HepG2 (cell line): Measurements from ENCODE around the gene BHMT. TPM values are rescaled to one million over a fixed set of nuclear protein-coding genes. Genes with fewer than 3 reads are reported as not detected.

Source experiments
- ATAC-seq: fragments of 200-7000 bp; cut with Tn5 transposase; 3 replicates; pipeline ENCODE4 v1.9.1; 2020; ENCODE audit warnings: mild to moderate bottlenecking, moderate library complexity
- BruUV-seq: library from RNA; stranded (reverse); fragments of 400-500 nt; replicated peaks from 2 replicates; lab custom pipeline; 2021; lab: Mats Ljungman, UMichigan
- CTCF ChIA-PET: fragments of 300-600 bp; formaldehyde crosslinking; extraction: SDS; loops from one replicate; lab custom pipeline; 2021; ENCODE audit warnings: low total read pairs, inconsistent platforms, low intra/inter-chr PET ratio; lab: Yijun Ruan, JAX
- POLR2A ChIA-PET: fragments of 350-600 bp; sonication (Branson Sonifier 250); formaldehyde crosslinking; loops from one replicate; lab custom pipeline; 2020; ENCODE audit warnings: antibody characterized with exemption, inconsistent platforms; lab: Yijun Ruan, JAX
- DNase-seq: peaks from one replicate; pipeline ENCODE4 v3.0.0-alpha.2; 2015; ENCODE audit warnings: low spot score
- FAIRE-seq: peaks from 3 replicates; lab custom pipeline; 2011; peaks lifted over from hg19 to GRCh38; lab: Jason Lieb, UNC
- H2AFZ ChIP-seq: one replicate; pipeline ENCODE4 v1.6.1; 2011; ENCODE audit warnings: low read length, inconsistent platforms
- H3K27ac ChIP-seq: fragments of 300-600 bp; 3 replicates; pipeline ENCODE4 v1.8.0; 2011; ENCODE audit warnings: mixed run types, mild to moderate bottlenecking, mixed read lengths, low read length, inconsistent platforms; ENCODE audit not compliant: insufficient read depth; ENCODE audit errors: extremely low read length
- H3K27me3 ChIP-seq, 2 experiments: fragments of 200-600 bp in 1 of 2; 2 replicates in 1 of 2; 3 replicates in 1 of 2; pipeline versions ENCODE4 v1.6.0 to v1.8.0; 2011; ENCODE audit warnings: low read length in 2 of 2, mild to moderate bottlenecking in 2 of 2, moderate library complexity in 2 of 2, inconsistent platforms in 1 of 2; ENCODE audit not compliant: insufficient read depth in 2 of 2, control insufficient read depth in 1 of 2
- H3K36me3 ChIP-seq, 2 experiments: fragments of 200-600 bp in 1 of 2; replicated peaks in 1 of 2; 2 replicates in 1 of 2; 3 replicates in 1 of 2; pipeline versions ENCODE4 v1.5.1 to v1.8.0; 2011; ENCODE audit warnings: low read length in 2 of 2, inconsistent platforms in 1 of 2; ENCODE audit not compliant: insufficient read depth in 2 of 2, control insufficient read depth in 1 of 2
- H3K4me1 ChIP-seq: 2 replicates; pipeline ENCODE4 v1.5.1; 2012; ENCODE audit warnings: low read length, inconsistent platforms; ENCODE audit not compliant: insufficient read depth
- H3K4me2 ChIP-seq: 2 replicates; pipeline ENCODE4 v1.6.0; 2011; ENCODE audit warnings: low read depth, low read length, inconsistent platforms
- H3K4me3 ChIP-seq, 3 experiments: fragments of 200-600 bp in 1 of 3; sonication (generic), shearing (Covaris generic) in 1 of 3; replicated peaks in 1 of 3; 2 replicates each; pipeline ENCODE4 v1.5.1; 2011 to 2016; ENCODE audit warnings: low read length in 3 of 3, inconsistent platforms in 2 of 3, low read depth in 2 of 3, mild to moderate bottlenecking in 2 of 3, control low read depth in 1 of 3, mixed read lengths in 1 of 3; ENCODE audit not compliant: insufficient read depth in 1 of 3
- H3K79me2 ChIP-seq: one replicate; pipeline ENCODE4 v1.6.1; 2011; ENCODE audit warnings: low read length, inconsistent platforms; ENCODE audit not compliant: insufficient read depth
- H3K9ac ChIP-seq: 2 replicates; pipeline ENCODE4 v1.6.0; 2011; ENCODE audit warnings: mild to moderate bottlenecking, low read depth, low read length, inconsistent platforms; ENCODE audit not compliant: insufficient read depth
- H3K9me3 ChIP-seq: 2 replicates; pipeline ENCODE4 v1.5.1; 2012; ENCODE audit warnings: mild to moderate bottlenecking, low read length
- H4K20me1 ChIP-seq: 2 replicates; pipeline ENCODE4 v1.6.0; 2011; ENCODE audit warnings: inconsistent platforms, mild to moderate bottlenecking, low read length, moderate library complexity; ENCODE audit not compliant: insufficient read depth
- ATM ChIP-seq: fragments of 450-650 bp; IDR thresholded peaks from 2 replicates; pipeline ENCODE4 v1.7.1; 2017; ENCODE audit warnings: mild to moderate bottlenecking, borderline replicate concordance
- MED1 ChIP-seq: sonication (generic); formaldehyde crosslinking; IDR thresholded peaks from 2 replicates; pipeline ENCODE4 v1.4.0; 2020; ENCODE audit warnings: missing genetic modification reagents
- NONO ChIP-seq, 2 experiments: fragments of 450-650 bp in 1 of 2; sonication (generic) in 1 of 2; formaldehyde crosslinking in 1 of 2; IDR thresholded peaks in 1 of 2; conservative IDR thresholded peaks in 1 of 2; 2 replicates each; pipeline versions ENCODE4 v1.6.1 to v1.8.0; 2017 to 2022; ENCODE audit warnings: mild to moderate bottlenecking in 1 of 2, missing genetic modification reagents in 1 of 2, moderate library complexity in 1 of 2
- PCBP2 ChIP-seq: fragments of 200-400 bp; formaldehyde crosslinking; optimal IDR thresholded peaks from 2 replicates; pipeline ENCODE3; 2018; ENCODE audit warnings: low read length, low read depth; ENCODE audit not compliant: poor library complexity, severe bottlenecking
- SETDB1 ChIP-seq: sonication (generic); formaldehyde crosslinking; IDR thresholded peaks from 2 replicates; pipeline ENCODE4 v1.5.1; 2020; ENCODE audit warnings: missing genetic modification reagents, mild to moderate bottlenecking, borderline replicate concordance
- SIN3A ChIP-seq: IDR thresholded peaks from 2 replicates; pipeline ENCODE4 v1.6.1; 2011; ENCODE audit warnings: low read depth, mild to moderate bottlenecking, control low read depth, low read length, borderline replicate concordance
- SOX5 ChIP-seq: IDR thresholded peaks from 2 replicates; pipeline ENCODE4 v1.6.1; 2016; ENCODE audit warnings: borderline replicate concordance
- TCF12 ChIP-seq, 2 experiments: fragments of 450-650 bp in 1 of 2; sonication (generic) in 1 of 2; formaldehyde crosslinking in 1 of 2; IDR thresholded peaks; 2 replicates each; pipeline versions ENCODE4 v1.6.1 to v1.8.0; 2017 to 2022; ENCODE audit warnings: antibody characterized with exemption in 1 of 2, mild to moderate bottlenecking in 1 of 2, missing genetic modification reagents in 1 of 2, moderate library complexity in 1 of 2
- ZBTB42 ChIP-seq: sonication (generic); formaldehyde crosslinking; IDR thresholded peaks from 2 replicates; pipeline ENCODE4 v1.5.0; 2020; ENCODE audit warnings: mild to moderate bottlenecking, missing genetic modification reagents
- ZFP36L1 ChIP-seq: sonication (generic); formaldehyde crosslinking; IDR thresholded peaks from 2 replicates; pipeline ENCODE4 v1.8.0; 2022; ENCODE audit warnings: mild to moderate bottlenecking, missing genetic modification reagents, moderate library complexity
- ZNF557 ChIP-seq: sonication (generic); formaldehyde crosslinking; IDR thresholded peaks from 2 replicates; pipeline ENCODE4 v1.4.0; 2020; ENCODE audit warnings: missing genetic modification reagents
- ZNF558 ChIP-seq: sonication (generic); formaldehyde crosslinking; IDR thresholded peaks from 2 replicates; pipeline ENCODE4 v1.9.0; 2022; ENCODE audit warnings: mild to moderate bottlenecking, missing genetic modification reagents, borderline replicate concordance
- ZSCAN29 ChIP-seq: sonication (generic); formaldehyde crosslinking; conservative IDR thresholded peaks from 2 replicates; pipeline ENCODE4 v1.4.0; 2020; ENCODE audit warnings: mild to moderate bottlenecking, missing genetic modification reagents
- WGBS: methylation state at CpG from one replicate; pipeline ENCODE4 v1.1.6; 2017; ENCODE audit warnings: low lambda C conversion rate; 5-methylcytosine and 5-hydroxymethylcytosine counted together
- in situ Hi-C: cut with HindIII; loops from 2 replicates; pipeline ENCODE4 v1.10.0; 2017; ENCODE audit warnings: low pct_unique_long_range_greater_than_20kb; ENCODE audit not compliant: extremely low pct_ligation_motif_present
- intact Hi-C: fragments of 100-400 bp; cut with micrococcal nuclease; formaldehyde crosslinking; loops from one replicate; pipeline ENCODE4 v1.10.0; 2022; ENCODE audit not compliant: unreplicated experiment
- polyA plus RNA-seq, 8 experiments: library from polyadenylated mRNA; depleted of rRNA in 3 of 8; stranded (reverse) in 7 of 8; unstranded in 1 of 8; fragments of >200 nt; fragmentation: Illumina TruSeq in 4 of 8; extraction: Trizol in 4 of 8; gene quantifications; 2 replicates each; pipeline versions ENCODE4 v1.2.1 to v1.2.3, GENCODE V29; 2011 to 2016; ENCODE audit warnings: low read depth in 4 of 8, missing spikeins in 1 of 8, mixed read lengths in 1 of 8; ENCODE audit not compliant: insufficient read depth in 1 of 8
- total RNA-seq, 5 experiments: library from RNA; depleted of rRNA; stranded (reverse); fragments of >200 nt; fragmentation: Illumina TruSeq; extraction: Trizol; gene quantifications; 2 replicates each; pipeline ENCODE4 v1.2.3, GENCODE V29; 2016; ENCODE audit warnings: low read depth in 1 of 5
- TF ChIP-seq, protein P1 (sequence below): sonication (generic); formaldehyde crosslinking; IDR thresholded peaks from 2 replicates; pipeline ENCODE4 v1.9.0; 2021; ENCODE audit warnings: missing genetic modification reagents, borderline replicate concordance
- TF ChIP-seq, protein P2 (sequence below): sonication (generic); formaldehyde crosslinking; IDR thresholded peaks from 2 replicates; pipeline ENCODE4 v1.4.0; 2020; ENCODE audit warnings: low read depth, mild to moderate bottlenecking, missing genetic modification reagents
- TF ChIP-seq, protein P3 (sequence below): sonication (generic); formaldehyde crosslinking; IDR thresholded peaks from 2 replicates; pipeline ENCODE4 v1.5.0; 2020; ENCODE audit warnings: mild to moderate bottlenecking, missing genetic modification reagents
- TF ChIP-seq, protein P4 (sequence below): sonication (generic); formaldehyde crosslinking; conservative IDR thresholded peaks from 2 replicates; pipeline ENCODE4 v1.5.0; 2020; ENCODE audit warnings: missing genetic modification reagents

BHMT gene
- total and polyA plus RNA-seq, 2 of the 13 experiments (the other 11 are each of a cell fraction or from before 2014, with no cell fraction given) = 0.40 to 6.4 TPM

DNA sequence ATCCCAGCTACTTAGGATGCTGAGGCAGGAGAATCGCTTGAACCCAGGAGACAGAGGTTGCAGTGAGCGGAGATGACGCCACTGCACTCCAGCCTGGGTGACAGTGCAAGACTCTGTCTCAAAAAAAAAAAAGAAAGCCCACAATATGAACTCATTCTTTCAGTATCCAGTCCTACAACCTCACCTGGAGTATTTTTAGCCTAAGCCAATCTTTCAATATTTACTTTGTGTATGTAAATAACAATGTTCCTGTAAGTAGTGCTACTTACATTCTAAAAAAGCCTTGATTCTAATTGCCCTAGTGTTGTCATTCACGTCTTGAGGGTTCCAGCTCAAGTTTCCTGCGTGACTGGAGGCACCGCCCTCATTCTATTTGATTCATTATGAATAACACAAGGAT, 62.0 kb downstream of the BHMT start:
- Histone ChIP-seq H3K9me3 (no peaks in the 10 kb centered on the region), H3K9ac (no peak overlapping the region), H3K36me3 (no peaks in the 10 kb centered on the region), H3K27ac (no peak overlapping the region), H3K4me3 (no peak overlapping the region), H4K20me1 (no peaks in the 10 kb centered on the region), H2AFZ (no peak overlapping the region), H3K79me2 (no peaks in the 10 kb centered on the region), H3K27me3 (no peaks in the 10 kb centered on the region), H3K4me2 (peak overlapping the region; percentile 21; the same call in 1 of the 2 replicates), H3K4me1 (peaks cover 15% of the 10 kb centered on the region)
- FAIRE-seq (no peak), DNase-seq (peak; percentile 54), ATAC-seq (peak; percentile 74)
- intact Hi-C loops (no loop called here), in situ Hi-C loops (no loop called here)
- WGBS = 2% methylated on average over 6 of the region's 6 CpGs
- ChIA-PET POLR2A (no interaction called here), CTCF (interaction anchor here (0.7 kb wide), 1 partner anchor 27 kb away, joined by 3 read pairs; no protein-coding TSS in a partner anchor)
- no TSS peak for BruUV-seq
- TF ChIP-seq SIN3A (no peak), NONO (IDR thresholded peaks at IDR 0.05) (no peak), NONO (CRISPR knock-in tag; conservative IDR thresholded peaks at IDR 0.05) (no peak), ZNF557 (no peak), ATM (no peak), MED1 (no peak), PCBP2 (no peak), SOX5 (CRISPR knock-in tag) (peak; percentile 58; the same call in 1 of the 2 replicates), ZNF558 (CRISPR knock-in tag) (no peak), ZBTB42 (no peak), ZFP36L1 (CRISPR knock-in tag) (no peak), ZSCAN29 (CRISPR knock-in tag) (no peak), TCF12 (IDR thresholded peaks at IDR 0.05) (no peak), TCF12 (CRISPR knock-in tag; IDR thresholded peaks at IDR 0.05) (no peak), SETDB1 (no peak)
- TF ChIP-seq, protein P1, sequence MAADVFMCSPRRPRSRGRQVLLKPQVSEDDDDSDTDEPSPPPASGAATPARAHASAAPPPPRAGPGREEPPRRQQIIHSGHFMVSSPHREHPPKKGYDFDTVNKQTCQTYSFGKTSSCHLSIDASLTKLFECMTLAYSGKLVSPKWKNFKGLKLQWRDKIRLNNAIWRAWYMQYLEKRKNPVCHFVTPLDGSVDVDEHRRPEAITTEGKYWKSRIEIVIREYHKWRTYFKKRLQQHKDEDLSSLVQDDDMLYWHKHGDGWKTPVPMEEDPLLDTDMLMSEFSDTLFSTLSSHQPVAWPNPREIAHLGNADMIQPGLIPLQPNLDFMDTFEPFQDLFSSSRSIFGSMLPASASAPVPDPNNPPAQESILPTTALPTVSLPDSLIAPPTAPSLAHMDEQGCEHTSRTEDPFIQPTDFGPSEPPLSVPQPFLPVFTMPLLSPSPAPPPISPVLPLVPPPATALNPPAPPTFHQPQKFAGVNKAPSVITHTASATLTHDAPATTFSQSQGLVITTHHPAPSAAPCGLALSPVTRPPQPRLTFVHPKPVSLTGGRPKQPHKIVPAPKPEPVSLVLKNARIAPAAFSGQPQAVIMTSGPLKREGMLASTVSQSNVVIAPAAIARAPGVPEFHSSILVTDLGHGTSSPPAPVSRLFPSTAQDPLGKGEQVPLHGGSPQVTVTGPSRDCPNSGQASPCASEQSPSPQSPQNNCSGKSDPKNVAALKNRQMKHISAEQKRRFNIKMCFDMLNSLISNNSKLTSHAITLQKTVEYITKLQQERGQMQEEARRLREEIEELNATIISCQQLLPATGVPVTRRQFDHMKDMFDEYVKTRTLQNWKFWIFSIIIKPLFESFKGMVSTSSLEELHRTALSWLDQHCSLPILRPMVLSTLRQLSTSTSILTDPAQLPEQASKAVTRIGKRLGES (CRISPR knock-in tag) = no peak
- TF ChIP-seq, protein P2, sequence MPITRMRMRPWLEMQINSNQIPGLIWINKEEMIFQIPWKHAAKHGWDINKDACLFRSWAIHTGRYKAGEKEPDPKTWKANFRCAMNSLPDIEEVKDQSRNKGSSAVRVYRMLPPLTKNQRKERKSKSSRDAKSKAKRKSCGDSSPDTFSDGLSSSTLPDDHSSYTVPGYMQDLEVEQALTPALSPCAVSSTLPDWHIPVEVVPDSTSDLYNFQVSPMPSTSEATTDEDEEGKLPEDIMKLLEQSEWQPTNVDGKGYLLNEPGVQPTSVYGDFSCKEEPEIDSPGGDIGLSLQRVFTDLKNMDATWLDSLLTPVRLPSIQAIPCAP (CRISPR knock-in tag) = no peak
- TF ChIP-seq, protein P3, sequence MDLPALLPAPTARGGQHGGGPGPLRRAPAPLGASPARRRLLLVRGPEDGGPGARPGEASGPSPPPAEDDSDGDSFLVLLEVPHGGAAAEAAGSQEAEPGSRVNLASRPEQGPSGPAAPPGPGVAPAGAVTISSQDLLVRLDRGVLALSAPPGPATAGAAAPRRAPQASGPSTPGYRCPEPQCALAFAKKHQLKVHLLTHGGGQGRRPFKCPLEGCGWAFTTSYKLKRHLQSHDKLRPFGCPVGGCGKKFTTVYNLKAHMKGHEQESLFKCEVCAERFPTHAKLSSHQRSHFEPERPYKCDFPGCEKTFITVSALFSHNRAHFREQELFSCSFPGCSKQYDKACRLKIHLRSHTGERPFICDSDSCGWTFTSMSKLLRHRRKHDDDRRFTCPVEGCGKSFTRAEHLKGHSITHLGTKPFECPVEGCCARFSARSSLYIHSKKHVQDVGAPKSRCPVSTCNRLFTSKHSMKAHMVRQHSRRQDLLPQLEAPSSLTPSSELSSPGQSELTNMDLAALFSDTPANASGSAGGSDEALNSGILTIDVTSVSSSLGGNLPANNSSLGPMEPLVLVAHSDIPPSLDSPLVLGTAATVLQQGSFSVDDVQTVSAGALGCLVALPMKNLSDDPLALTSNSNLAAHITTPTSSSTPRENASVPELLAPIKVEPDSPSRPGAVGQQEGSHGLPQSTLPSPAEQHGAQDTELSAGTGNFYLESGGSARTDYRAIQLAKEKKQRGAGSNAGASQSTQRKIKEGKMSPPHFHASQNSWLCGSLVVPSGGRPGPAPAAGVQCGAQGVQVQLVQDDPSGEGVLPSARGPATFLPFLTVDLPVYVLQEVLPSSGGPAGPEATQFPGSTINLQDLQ (CRISPR knock-in tag) = no peak
- TF ChIP-seq, protein P4, sequence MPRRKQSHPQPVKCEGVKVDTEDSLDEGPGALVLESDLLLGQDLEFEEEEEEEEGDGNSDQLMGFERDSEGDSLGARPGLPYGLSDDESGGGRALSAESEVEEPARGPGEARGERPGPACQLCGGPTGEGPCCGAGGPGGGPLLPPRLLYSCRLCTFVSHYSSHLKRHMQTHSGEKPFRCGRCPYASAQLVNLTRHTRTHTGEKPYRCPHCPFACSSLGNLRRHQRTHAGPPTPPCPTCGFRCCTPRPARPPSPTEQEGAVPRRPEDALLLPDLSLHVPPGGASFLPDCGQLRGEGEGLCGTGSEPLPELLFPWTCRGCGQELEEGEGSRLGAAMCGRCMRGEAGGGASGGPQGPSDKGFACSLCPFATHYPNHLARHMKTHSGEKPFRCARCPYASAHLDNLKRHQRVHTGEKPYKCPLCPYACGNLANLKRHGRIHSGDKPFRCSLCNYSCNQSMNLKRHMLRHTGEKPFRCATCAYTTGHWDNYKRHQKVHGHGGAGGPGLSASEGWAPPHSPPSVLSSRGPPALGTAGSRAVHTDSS (CRISPR knock-in tag) = no peak
